Choroid plexus epithelial cell (primary cell): ENCODE measurements around the gene CWH43.
"Not testable (repeated sequence)": the region's sequence is repeated elsewhere in the genome, so short reads cannot be mapped to it uniquely, and the experiment has no call there.

Experiments
- DNase-seq: peaks from one replicate; pipeline ENCODE4 v3.0.0-alpha.2; 2010; ENCODE audit warnings: low read depth
- H3K4me3 ChIP-seq: 2 replicates; pipeline ENCODE4 v1.5.1; 2011; ENCODE audit warnings: low read depth, mild to moderate bottlenecking, control low read depth, low read length, moderate library complexity
- TF ChIP-seq, protein P1 (sequence below): conservative IDR thresholded peaks from 2 replicates; pipeline ENCODE4 v1.5.1; 2011; ENCODE audit warnings: low read depth, mild to moderate bottlenecking, control low read depth, inconsistent platforms, low read length, moderate library complexity

The CWH43 gene

DNA sequence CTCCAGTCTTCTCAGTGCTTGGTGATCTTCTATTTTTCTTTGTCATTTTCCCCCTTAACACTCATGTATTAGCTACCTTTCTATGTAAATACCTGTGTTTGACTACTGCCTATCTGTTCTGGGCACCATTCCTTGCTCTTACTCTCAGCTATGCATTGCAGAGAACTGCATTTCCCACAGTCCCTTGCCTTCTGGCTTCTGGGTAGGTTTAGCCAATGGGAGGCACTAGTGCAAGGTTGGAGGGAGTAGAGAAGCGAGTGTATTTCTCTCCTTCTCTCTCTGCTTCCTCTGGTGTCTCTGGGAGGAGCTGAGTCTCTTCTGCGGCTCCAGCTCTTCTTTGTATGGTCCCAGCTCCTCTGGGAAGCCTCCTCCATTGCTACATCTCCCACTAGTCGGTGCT lies 50.5 kb downstream of the CWH43 start:
- TF ChIP-seq, protein P1, sequence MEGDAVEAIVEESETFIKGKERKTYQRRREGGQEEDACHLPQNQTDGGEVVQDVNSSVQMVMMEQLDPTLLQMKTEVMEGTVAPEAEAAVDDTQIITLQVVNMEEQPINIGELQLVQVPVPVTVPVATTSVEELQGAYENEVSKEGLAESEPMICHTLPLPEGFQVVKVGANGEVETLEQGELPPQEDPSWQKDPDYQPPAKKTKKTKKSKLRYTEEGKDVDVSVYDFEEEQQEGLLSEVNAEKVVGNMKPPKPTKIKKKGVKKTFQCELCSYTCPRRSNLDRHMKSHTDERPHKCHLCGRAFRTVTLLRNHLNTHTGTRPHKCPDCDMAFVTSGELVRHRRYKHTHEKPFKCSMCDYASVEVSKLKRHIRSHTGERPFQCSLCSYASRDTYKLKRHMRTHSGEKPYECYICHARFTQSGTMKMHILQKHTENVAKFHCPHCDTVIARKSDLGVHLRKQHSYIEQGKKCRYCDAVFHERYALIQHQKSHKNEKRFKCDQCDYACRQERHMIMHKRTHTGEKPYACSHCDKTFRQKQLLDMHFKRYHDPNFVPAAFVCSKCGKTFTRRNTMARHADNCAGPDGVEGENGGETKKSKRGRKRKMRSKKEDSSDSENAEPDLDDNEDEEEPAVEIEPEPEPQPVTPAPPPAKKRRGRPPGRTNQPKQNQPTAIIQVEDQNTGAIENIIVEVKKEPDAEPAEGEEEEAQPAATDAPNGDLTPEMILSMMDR: no peak
- DNase-seq: no peak
- H3K4me3 ChIP-seq: no peak overlapping the region

DNA sequence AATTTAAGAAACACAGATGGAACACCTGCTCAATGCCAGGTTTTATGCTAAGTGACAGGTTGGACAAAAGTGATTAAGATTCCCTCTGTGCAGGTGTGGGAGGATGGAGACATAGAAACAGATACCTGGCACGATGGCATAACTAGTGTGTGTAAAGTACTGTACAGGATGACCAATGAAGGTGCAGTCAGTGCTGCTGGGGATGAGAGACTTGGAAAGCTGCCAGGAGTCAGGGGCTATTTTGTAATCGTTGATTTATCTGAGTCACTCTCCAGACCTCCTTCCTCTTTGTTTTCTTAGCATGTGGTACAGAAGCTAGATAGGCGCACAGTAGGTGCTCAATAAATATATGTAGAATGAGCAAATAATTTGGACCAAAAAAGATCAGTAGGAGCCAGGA lies 58.2 kb downstream of the CWH43 start:
- H3K4me3 ChIP-seq: no peak overlapping the region
- DNase-seq: peak; percentile 1
- TF ChIP-seq, protein P1: no peak

DNA sequence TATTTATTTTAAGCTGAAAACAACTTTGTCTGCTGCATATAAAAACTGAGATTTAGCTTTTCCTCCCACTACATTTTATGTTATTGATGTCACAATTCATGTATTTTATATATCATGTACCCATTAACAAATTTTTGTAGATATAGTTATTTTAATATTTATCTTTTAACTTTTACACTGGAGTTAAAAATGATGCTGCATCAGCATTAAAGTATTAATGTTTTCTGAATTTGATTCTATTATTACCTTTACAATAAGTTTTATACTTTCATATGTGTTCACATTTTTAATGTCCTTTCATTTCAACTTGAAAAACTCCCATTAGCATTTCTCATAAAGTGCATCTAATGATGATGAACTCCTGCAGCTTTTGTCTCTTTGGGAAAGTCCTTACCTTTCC lies 72.2 kb downstream of the CWH43 start:
- TF ChIP-seq, protein P1: no peak
- no peak for DNase-seq
- no peak overlapping the region for H3K4me3 ChIP-seq

DNA sequence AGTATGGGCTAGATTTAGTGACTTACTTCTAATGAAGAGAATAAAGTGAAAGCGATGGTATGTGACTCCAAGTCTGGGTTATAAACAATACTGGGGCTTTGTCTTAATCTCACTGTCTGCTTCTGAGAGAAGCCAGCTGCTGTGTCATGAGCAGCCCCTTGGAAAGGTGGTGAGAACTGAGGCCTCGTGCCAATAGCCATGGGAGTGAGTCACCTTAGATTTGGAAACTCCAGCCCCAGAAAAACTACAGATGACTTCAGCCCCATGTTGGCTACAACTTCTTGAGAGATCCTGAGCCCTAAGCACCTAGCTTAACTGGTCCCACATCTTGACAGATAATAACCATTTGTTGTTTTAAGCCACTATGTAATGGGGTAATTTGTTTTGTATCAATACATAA lies 77.6 kb downstream of the CWH43 start:
- TF ChIP-seq, protein P1: no peak
- DNase-seq: no peak
- H3K4me3 ChIP-seq: no peak overlapping the region

DNA sequence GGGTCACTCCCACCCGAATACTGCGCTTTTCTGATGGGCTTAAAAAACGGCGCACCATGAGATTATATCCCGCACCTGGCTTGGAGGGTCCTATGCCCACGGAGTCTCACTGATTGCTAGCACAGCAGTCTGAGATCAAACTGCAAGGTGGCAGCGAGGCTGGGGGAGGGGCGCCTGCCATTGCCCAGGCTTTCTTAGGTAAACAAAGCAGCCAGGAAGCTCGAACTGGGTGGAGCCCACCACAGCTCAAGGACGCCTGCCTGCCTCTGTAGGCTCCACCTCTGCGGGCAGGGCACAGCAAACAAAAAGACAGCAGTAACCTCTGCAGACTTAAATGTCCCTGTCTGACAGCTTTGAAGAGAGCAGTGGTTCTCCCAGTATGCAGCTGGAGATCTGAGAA lies 86.1 kb downstream of the CWH43 start:
- not testable (repeated sequence) for DNase-seq, H3K4me3 ChIP-seq

DNA sequence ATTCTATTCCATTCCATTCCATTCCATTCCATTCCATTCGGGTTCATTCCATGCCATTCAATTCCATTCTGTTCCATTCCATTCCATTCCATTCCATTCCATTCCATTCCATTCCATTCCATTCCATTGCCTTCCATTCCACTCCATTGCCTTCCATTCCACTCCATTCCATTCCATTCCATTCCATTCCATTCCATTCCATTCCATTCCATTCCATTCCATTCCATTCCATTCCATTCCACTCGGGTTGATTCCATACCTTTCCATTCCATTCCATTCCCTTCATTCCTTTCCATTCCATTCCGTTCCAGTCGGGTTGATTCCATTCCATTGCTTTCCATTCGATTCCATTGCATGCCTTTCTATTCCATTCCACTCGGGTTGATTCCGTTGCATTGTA lies 105.8 kb downstream of the CWH43 start:
- not testable (repeated sequence) for DNase-seq, H3K4me3 ChIP-seq

DNA sequence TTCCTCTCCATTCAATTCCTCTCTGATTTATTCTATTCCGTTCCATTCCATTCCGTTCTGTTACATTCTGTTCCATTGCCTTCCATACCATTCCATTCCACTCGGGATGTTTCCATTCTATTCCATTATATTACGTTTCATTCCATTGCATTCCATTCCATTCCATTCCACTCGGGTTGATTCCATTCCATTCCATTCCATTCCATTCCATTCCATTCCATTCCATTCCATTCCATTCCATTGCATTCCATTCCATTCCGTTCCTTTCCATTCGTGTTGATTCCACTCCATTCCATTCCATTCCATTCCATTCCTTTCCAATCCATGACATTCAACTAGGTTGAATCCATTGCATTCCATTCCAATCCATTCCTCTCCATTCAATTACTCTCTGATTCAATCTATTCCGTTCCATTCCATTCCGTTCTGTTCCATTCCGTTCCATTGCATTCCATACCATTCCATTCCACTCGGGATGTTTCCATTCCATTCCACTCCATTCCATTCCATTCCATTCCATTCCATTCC lies 106.6 kb downstream of the CWH43 start:
- not testable (repeated sequence) for H3K4me3 ChIP-seq, DNase-seq

DNA sequence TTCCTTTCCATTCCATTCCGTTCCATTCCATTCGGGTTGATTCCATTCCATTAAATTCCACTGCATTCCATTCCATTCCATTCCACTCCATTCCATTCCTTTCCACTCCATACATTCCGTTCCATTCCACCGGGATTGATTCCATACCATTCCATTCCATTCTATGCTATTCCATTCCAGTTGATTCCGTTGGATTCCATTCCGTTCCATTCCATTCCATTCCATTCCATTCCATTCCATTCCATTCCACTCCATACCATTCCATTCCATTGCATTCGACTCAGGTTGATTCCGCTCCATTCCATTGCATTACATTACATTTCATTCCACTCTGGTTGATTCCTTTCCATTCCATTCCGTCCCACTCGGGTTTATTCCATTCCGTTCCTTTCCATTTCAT lies 110.1 kb downstream of the CWH43 start:
- not testable (repeated sequence) for DNase-seq, H3K4me3 ChIP-seq

DNA sequence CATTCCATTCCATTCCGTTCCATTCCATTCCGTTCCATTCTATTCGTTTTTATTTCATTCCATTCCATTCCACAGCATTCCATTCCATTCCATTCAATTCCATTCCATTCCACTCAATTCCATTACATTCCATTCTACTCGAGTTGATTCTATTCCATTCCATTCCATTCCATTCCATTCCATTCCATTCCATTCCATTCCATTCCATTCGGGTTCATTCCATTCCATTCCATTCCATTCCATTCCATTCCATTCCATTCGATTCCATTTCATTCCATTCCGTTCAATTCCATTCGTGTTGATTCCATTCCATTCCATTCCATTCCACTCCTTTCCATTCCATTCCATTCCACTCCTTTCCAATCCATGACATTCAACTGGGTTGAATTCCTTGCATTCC lies 110.6 kb downstream of the CWH43 start:
- not testable (repeated sequence) for H3K4me3 ChIP-seq, DNase-seq

DNA sequence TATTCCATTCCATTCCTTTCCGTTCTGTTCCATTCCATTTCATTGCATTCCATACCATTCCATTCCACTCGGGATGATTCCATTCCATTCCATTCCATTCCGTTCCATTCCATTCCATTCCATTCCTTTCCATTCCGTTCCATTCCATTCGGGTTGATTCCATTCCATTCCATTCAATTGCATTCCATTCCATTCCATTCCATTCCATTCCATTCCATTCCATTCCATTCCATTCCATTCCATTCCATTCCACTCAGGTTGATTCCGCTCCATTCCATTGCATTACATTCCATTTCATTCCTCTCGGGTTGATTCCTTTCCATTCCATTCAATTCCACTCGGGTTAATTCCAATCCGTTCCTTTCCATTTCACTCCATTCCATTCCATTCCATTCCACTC lies 111.0 kb downstream of the CWH43 start:
- H3K4me3 ChIP-seq: not testable (repeated sequence)

DNA sequence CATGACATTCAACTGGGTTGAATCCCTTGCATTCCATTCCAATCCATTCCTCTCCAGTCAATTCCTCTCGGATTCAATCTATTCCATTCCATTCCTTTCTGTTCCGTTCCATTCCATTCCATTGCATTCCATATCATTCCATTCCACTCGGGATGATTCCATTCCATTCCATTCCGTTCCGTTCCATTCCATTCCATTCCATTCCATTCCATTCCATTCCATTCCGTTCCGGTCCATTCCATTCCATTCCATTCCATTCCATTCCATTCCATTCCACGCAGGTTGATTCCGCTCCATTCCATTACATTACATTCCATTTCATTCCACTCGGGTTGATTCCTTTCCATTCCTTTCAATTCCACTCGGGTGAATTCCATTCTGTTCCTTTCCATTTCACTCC lies 111.4 kb downstream of the CWH43 start:
- H3K4me3 ChIP-seq, DNase-seq: not testable (repeated sequence)

More for the DNA sequence above, 111.0 kb downstream of the CWH43 start:
- DNase-seq: not testable (repeated sequence)

DNA sequence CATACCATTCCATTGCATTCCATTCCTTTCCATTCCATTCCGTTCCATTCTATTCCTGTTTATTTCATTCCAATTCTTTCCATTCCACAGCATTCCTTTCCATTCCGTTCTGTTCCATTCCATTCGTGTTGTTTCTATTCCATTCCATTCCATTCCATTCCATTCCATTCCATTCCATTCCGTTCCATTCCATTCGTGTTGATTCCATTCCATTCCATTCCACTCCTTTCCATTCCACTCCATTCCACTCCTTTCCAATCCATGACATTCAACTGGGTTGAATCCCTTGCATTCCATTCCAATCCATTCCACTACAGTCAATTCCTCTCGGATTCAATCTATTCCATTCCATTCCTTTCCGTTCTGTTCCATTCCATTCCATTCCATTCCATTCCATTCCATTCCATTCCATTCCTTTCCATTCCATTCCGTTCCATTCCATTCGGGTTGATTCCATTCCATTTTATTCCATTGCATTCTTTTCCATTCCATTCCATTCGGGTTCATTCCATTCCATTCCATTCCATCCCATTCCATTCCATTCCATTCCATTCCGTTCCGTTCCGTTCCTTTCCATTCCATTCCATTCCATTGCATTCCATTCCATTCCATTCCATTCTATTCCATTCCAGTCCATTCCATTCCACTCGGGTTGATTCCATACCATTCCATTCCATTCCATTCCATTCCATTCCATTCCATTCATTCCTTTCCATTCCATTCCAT lies 112.1 kb downstream of the CWH43 start:
- H3K4me3 ChIP-seq, DNase-seq: not testable (repeated sequence)

DNA sequence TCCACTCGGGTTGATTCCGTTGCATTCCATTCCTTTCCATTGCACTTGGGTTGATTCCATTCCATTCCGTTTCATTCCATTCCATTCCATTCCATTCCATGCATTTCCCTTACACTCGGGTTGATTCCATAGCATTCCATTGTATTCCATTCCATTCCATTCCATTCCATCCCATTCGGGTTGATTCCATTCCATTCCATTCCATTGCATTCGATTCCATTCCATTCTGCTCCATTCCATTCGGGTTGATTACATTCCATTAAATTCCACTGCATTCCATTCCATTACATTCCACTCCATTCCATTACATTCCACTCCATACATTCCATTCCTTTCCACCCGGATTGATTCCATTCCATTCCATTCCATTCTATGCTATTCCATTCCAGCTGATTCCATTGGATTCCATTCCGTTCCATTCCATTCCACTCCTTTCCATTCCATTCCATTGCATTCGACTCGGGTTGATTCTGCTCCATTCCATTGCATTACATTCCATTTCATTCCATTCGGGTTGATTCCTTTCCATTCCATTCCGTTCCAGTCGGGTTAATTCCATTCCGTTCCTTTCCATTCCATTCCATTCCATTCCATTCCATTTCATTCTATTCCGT lies 113.9 kb downstream of the CWH43 start:
- not testable (repeated sequence) for DNase-seq

DNA sequence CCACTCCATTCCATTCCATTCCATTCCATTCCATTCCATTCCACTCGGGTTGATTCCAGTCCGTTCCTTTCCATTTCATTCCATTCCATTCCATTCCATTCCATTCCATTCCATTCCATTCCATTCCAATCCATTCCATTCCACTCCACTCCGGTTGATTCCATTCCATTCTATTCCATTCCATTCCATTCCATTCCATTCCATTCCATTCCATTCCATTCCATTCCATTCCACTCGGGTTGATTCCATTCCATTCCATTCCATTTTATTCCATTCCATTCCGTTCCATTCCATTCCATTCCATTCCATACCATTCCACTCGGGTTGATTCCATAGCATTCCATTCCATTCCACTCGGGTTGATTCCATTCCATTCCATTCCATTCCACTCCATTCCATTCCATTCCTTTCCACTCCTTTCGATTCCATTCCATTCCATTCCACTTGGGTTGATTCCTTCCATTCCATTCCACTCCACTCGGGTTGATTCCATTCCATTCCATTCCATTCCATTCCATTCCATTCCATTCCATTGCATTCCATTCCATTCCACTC lies 116.3 kb downstream of the CWH43 start:
- H3K4me3 ChIP-seq, DNase-seq: not testable (repeated sequence)

More for the DNA sequence above, 113.9 kb downstream of the CWH43 start:
- H3K4me3 ChIP-seq: not testable (repeated sequence)
